Measurements from ENCODE around the gene SLC16A12. TPM values are rescaled to one million over a fixed set of nuclear protein-coding genes. Genes with fewer than 3 reads are reported as not detected.

The SLC16A12 gene
- total and polyA plus RNA-seq, 2 of the 4 experiments (the other 2 are of a cell fraction): 1.4 to 1.6 TPM

DNA sequence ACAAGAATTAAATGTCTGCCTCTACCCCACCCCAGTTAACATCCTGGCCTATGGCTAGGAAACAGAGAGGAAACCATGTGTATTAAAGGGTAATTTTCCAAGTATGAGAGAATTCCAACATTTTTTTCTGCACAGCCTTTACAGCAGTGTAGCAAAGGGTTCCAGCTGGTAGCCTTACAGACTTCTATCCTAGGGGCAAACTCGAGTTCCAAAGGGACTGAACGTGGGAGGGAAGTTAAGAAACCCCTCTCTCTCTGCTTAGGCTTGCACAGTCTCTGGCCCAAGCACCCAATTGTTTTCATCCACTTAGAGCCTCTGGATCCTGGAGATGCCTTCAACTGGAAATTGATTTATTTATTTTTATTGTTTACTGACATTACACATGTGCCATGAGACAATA, 60.3 kb downstream of the SLC16A12 start:
- Histone ChIP-seq H2BK15ac (ENCODE audit: low read depth, low read length) (no peak overlapping the region), H2BK20ac (ENCODE audit: low read depth, low read length) (no peak overlapping the region), H3K36me3 (ENCODE audit: control insufficient read depth, insufficient read depth, low read length) (no peaks in the 10 kb centered on the region), H2BK120ac (ENCODE audit: low read depth, low read length) (0 out of 2 replicates have a peak overlapping the region, but pooled peaks have one; percentile 2), H3K4me3 (ENCODE audit: insufficient read depth, low read depth, low read length) (no peak overlapping the region), H2BK5ac (ENCODE audit: low read depth, low read length, poor library complexity, severe bottlenecking) (no peak overlapping the region), H2AFZ (replicated peaks; ENCODE audit: low read length, poor library complexity) (no peak overlapping the region), H3K79me1 (ENCODE audit: low read depth in 1 of 2, low read length in 2 of 2) (no peaks in the 10 kb centered on the region; a peak in 1 of 4 replicates), H4K91ac (ENCODE audit: insufficient read depth, low read depth, low read length) (no peak overlapping the region), H3K18ac (ENCODE audit: low read depth, low read length) (no peak overlapping the region), H4K5ac (ENCODE audit: low read depth, low read length) (no peak overlapping the region; the same call in 1 of the 2 replicates), H3K56ac (ENCODE audit: extremely low read depth, insufficient read depth, low read length) (no peak overlapping the region), H3K4me2 (ENCODE audit: low read depth, low read length) (no peak overlapping the region), H3K27me3 (ENCODE audit: control insufficient read depth, insufficient read depth, low read length) (no peaks in the 10 kb centered on the region), H3K9me1 (ENCODE audit: insufficient read depth, low read length) (peaks cover 8% of the 10 kb centered on the region), H3K23ac (ENCODE audit: low read depth, low read length) (no peak overlapping the region), H4K8ac (ENCODE audit: low read depth in 2 of 2, low read length in 2 of 2) (peak overlapping the region; percentile 20 to 44; a peak in 1 of 4 replicates), H3K14ac (replicated peaks; ENCODE audit: low read depth, low read length) (peak overlapping the region; percentile 39; the same call in 1 of the 2 replicates), H3K9ac (ENCODE audit: low read depth, low read length) (no peak overlapping the region), H4K20me1 (ENCODE audit: insufficient read depth, low read length) (no peaks in the 10 kb centered on the region), H2AK9ac (replicated peaks; ENCODE audit: low read depth, low read length, poor library complexity) (no peak overlapping the region), H3K27ac (ENCODE audit: insufficient read depth, low read length) (no peak overlapping the region), H3K4ac (ENCODE audit: low read depth, low read length) (peak overlapping the region; percentile 7; the same call in 1 of the 2 replicates), H3K9me3 (ENCODE audit: control insufficient read depth, insufficient read depth, low read length) (no peaks in the 10 kb centered on the region), H3K4me1 (ENCODE audit: control insufficient read depth, insufficient read depth, low read length) (peaks cover 27% of the 10 kb centered on the region), H2AK5ac (ENCODE audit: low read depth, low read length) (no peak overlapping the region)
- ATAC-seq (ENCODE audit: low read depth): peak; percentile 27
- in situ Hi-C loops (cut with MboI; ENCODE audit: low sequenced_read_pairs) (no loop called here), dilution Hi-C loops (cut with HindIII; ENCODE audit: low sequenced_read_pairs, unreplicated experiment) (no loop called here), intact Hi-C loops (cut with micrococcal nuclease) (no loop called here)
- DNase-seq: no peak
- WGBS, 2 experiments (ENCODE audit: extremely low coverage in 2 of 2, insufficient read length in 1 of 2): no CpG with 5 or more reads among the region's 2 CpGs
- CTCF ChIA-PET: no interaction called here
- TF ChIP-seq CEBPB (IDR thresholded peaks at IDR 0.05; ENCODE audit: low read depth, low read length) (no peak), FOS (IDR thresholded peaks at IDR 0.05; ENCODE audit: low read depth, low read length) (no peak), POLR2A (IDR thresholded peaks at IDR 0.05; ENCODE audit: low read depth, low read length) (no peak), NFE2L2 (IDR thresholded peaks at IDR 0.05; ENCODE audit: low read depth, low read length) (no peak), RCOR1 (IDR thresholded peaks at IDR 0.05; ENCODE audit: insufficient replicate concordance, low read length) (no peak), RAD21 (IDR thresholded peaks at IDR 0.05; ENCODE audit: low read length) (no peak), SMC3 (IDR thresholded peaks at IDR 0.05; ENCODE audit: low read depth, low read length) (no peak)
- TF ChIP-seq, protein P1, sequence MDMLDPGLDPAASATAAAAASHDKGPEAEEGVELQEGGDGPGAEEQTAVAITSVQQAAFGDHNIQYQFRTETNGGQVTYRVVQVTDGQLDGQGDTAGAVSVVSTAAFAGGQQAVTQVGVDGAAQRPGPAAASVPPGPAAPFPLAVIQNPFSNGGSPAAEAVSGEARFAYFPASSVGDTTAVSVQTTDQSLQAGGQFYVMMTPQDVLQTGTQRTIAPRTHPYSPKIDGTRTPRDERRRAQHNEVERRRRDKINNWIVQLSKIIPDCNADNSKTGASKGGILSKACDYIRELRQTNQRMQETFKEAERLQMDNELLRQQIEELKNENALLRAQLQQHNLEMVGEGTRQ (IDR thresholded peaks at IDR 0.05; ENCODE audit: low read depth, low read length): no peak
- TF ChIP-seq, protein P2, sequence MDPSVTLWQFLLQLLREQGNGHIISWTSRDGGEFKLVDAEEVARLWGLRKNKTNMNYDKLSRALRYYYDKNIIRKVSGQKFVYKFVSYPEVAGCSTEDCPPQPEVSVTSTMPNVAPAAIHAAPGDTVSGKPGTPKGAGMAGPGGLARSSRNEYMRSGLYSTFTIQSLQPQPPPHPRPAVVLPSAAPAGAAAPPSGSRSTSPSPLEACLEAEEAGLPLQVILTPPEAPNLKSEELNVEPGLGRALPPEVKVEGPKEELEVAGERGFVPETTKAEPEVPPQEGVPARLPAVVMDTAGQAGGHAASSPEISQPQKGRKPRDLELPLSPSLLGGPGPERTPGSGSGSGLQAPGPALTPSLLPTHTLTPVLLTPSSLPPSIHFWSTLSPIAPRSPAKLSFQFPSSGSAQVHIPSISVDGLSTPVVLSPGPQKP (IDR thresholded peaks at IDR 0.05; ENCODE audit: borderline replicate concordance, low read depth, low read length): no peak
- POLR2A ChIA-PET (ENCODE audit: unreplicated experiment): no interaction called here
- no TSS peak for BruUV-seq (replicated peaks)

Data from IMR-90 (cell line).